DND-41 (cell line): ENCODE results near the gene KIFC3.

Experiments used
- EZH2 ChIP-seq: IDR thresholded peaks from 3 replicates; pipeline ENCODE4 v1.6.1; 2012; ENCODE audit warnings: borderline replicate concordance, low read depth, mild to moderate bottlenecking, moderate library complexity, low read length, inconsistent platforms; ENCODE audit not compliant: severe bottlenecking
- TF ChIP-seq, protein P1 (sequence below): IDR thresholded peaks from 2 replicates; pipeline ENCODE4 v1.5.1; 2012; ENCODE audit warnings: borderline replicate concordance, low read length, moderate library complexity, mild to moderate bottlenecking; ENCODE audit not compliant: poor library complexity, severe bottlenecking; ENCODE audit errors: extremely low read depth

GRCh38 chr16:57809276-57810196 is 7.2 kb upstream of the KIFC3 start:
- TF ChIP-seq, protein P1, sequence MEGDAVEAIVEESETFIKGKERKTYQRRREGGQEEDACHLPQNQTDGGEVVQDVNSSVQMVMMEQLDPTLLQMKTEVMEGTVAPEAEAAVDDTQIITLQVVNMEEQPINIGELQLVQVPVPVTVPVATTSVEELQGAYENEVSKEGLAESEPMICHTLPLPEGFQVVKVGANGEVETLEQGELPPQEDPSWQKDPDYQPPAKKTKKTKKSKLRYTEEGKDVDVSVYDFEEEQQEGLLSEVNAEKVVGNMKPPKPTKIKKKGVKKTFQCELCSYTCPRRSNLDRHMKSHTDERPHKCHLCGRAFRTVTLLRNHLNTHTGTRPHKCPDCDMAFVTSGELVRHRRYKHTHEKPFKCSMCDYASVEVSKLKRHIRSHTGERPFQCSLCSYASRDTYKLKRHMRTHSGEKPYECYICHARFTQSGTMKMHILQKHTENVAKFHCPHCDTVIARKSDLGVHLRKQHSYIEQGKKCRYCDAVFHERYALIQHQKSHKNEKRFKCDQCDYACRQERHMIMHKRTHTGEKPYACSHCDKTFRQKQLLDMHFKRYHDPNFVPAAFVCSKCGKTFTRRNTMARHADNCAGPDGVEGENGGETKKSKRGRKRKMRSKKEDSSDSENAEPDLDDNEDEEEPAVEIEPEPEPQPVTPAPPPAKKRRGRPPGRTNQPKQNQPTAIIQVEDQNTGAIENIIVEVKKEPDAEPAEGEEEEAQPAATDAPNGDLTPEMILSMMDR: no peak
- no peak for TF ChIP-seq EZH2
